ACC112 (cell line): ENCODE results near the gene TYK2.
A peak's percentile ranks its signal among the peaks of the same experiment; 100 is the strongest.

Source experiments
- H2AFZ ChIP-seq: fragments of 200-600 bp; sonication (generic); one replicate; pipeline ENCODE4 v1.6.0; 2017; ENCODE audit warnings: antibody characterized with exemption, low read length; ENCODE audit not compliant: unreplicated experiment
- H3K27ac ChIP-seq: fragments of 200-600 bp; sonication (generic); 2 replicates; pipeline ENCODE4 v1.5.1; 2014; ENCODE audit warnings: low read depth, mild to moderate bottlenecking, antibody characterized with exemption, low read length, moderate library complexity
- H3K27me3 ChIP-seq: fragments of 200-600 bp; sonication (generic); 2 replicates; pipeline ENCODE4 v1.6.1; 2014; ENCODE audit warnings: mild to moderate bottlenecking, antibody characterized with exemption, low read length, moderate library complexity, mixed read lengths; ENCODE audit not compliant: insufficient read depth
- H3K36me3 ChIP-seq: fragments of 200-600 bp; sonication (generic); 2 replicates; pipeline ENCODE4 v1.6.1; 2016; ENCODE audit warnings: mild to moderate bottlenecking, antibody characterized with exemption, low read length, moderate library complexity, mixed read lengths; ENCODE audit not compliant: insufficient read depth
- H3K4me1 ChIP-seq: fragments of 200-600 bp; sonication (generic); one replicate; pipeline ENCODE4 v1.6.1; 2016; ENCODE audit warnings: low read length, mixed read lengths; ENCODE audit not compliant: insufficient read depth, unreplicated experiment, control insufficient read depth
- H3K4me3 ChIP-seq: fragments of 200-600 bp; sonication (generic); 2 replicates; pipeline ENCODE4 v1.5.1; 2014; ENCODE audit warnings: mild to moderate bottlenecking, low read depth, low read length
- H3K79me2 ChIP-seq: fragments of 200-600 bp; sonication (generic); one replicate; pipeline ENCODE4 v1.6.0; 2016; ENCODE audit warnings: low read length; ENCODE audit not compliant: control insufficient read depth, unreplicated experiment, insufficient read depth

TYK2 gene

DNA sequence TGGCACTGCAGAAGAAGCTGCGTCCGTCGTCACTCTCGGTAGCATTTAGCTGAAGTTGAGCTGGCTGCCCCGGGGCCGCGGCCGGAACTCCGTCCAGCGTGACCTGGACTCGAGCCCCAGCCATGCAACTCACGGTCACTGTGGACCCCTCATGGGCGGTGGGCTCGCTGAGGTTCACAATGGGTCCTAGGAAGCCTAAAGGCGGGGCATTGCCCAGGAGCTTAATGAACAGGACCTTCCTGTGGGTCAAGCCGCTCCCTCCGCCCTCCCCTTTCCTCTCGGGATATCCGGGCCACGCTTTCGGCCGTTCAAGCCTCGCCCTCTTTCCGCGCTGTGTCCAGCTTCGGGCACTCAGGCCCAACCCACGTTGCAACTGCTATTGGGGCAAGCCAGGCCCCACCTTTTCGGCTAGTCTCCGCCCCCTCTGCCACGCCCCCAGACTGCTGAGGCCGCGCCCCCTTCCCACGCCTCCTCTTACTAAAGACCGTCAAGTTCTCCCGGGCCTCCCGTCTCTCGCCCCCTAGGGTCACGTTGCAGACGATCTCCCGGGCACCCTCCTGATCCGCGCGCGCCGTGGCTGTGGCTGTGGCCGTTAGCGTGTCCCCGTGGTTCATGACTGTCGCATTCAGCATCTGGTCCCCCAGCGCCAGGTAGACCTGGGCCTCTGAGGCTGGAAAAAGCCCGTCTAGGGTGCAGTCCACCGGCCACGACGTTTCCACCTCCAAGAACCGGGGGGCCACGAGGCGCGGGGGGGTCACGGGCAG, 45.6 kb downstream of the TYK2 start:
- H3K4me1 ChIP-seq, result no peaks in the 10 kb centered on the region
- H3K27me3 ChIP-seq, result no peaks in the 10 kb centered on the region
- H2AFZ ChIP-seq, result peak overlapping the region; percentile 43
- H3K27ac ChIP-seq, result no peak overlapping the region
- peak overlapping the region; percentile 91 for H3K4me3 ChIP-seq
- H3K79me2 ChIP-seq, result peaks cover 23% of the 10 kb centered on the region
- no peaks in the 10 kb centered on the region for H3K36me3 ChIP-seq

DNA sequence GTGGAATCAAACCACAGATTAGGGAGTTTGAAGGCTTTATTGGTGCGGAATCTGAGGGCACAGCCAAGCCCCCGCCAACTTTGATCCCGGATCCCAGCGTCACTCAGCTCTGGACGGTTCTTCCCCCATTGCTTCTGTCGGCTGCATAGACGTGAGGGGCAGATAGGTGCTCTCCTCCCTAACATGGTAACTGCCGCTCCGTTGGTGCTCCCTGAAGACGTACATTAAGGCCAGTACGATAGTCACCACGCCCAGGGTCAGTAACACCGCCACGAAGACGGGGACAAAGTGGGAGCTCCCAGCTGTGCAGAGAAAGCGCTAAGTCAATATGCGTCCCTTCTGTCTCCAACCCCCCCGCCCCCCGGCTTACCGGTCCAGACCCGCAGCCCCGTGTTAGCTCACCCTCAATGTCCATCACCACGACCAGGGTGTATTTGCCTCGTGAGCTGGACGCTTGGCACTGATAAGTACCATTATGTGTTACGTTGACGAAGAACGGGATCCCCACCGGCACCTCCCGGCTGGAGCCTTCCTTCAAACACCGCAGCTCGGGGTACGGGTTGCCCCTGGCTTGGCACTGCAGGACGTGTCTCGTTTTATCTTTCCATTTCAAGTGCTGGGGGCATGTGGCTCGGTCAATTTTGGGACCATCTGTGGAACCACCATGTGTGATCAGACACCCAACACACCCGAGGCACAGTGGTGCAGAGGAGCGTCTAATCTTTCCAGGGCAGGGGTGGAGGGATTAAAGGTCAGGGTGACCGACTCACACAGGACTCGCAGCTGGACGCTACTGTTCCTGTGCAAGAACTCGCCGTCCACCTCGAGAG, 46.4 kb downstream of the TYK2 start:
- Histone ChIP-seq H2AFZ (peak overlapping the region; percentile 43), H3K79me2 (peaks cover 25% of the 10 kb centered on the region), H3K4me1 (no peaks in the 10 kb centered on the region), H3K4me3 (peak overlapping the region; percentile 91), H3K27ac (no peak overlapping the region), H3K27me3 (no peaks in the 10 kb centered on the region), H3K36me3 (no peaks in the 10 kb centered on the region)

DNA sequence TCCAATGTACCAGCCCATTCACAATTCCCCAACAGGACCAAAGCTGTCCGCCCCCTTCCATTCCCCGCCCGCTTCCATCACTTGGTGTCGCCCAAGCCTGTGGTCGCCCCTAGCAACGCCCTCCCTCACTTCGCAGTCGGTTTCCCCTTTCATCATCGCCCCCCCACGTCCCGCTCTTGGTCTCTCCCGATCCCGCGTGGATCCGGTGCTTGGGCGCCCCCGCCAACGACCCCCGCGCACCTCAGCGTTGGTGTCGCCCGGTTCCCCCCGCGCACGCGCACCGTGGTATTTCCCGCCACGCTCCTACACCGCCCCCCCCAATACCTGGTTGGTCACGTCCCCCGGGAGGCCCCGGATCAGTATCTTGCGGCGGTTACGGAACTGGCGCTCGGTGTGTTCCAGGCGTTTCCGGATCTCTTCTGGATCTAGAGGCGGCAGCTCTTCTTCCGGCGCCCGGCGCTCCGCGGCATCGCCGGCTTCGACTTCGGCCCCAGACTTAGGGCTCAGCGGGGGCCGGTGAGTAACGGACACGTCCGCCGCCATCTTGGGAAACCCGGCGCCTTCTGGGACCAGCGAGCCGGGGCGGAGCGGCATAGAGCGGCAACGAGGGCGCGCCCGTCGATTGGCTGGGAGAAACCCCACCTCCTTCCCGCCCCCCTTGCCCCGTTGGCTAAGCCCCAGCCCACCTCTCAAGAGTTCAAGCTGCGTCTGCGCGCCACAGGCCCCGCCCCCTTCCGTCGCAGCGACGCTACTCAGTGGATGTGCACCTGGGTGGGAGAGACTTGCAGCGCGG, 47.2 kb downstream of the TYK2 start, which contains the start of gene RAVER1:
Gene RAVER1, minus strand, starts transcription at position 565 of the 793 bp plus-strand sequence. Its CDS starts 22 bp downstream, at position 543.
- Histone ChIP-seq H3K4me3 (peak within 1 kb of the TSS; percentile 91), H3K79me2 (peaks cover 26% of the 10 kb centered on the region), H3K36me3 (no peaks in the 10 kb centered on the region), H3K27ac (peak within 1 kb of the TSS; percentile 95), H3K4me1 (no peaks in the 10 kb centered on the region), H2AFZ (peak within 1 kb of the TSS; percentile 71), H3K27me3 (no peaks in the 10 kb centered on the region)

DNA sequence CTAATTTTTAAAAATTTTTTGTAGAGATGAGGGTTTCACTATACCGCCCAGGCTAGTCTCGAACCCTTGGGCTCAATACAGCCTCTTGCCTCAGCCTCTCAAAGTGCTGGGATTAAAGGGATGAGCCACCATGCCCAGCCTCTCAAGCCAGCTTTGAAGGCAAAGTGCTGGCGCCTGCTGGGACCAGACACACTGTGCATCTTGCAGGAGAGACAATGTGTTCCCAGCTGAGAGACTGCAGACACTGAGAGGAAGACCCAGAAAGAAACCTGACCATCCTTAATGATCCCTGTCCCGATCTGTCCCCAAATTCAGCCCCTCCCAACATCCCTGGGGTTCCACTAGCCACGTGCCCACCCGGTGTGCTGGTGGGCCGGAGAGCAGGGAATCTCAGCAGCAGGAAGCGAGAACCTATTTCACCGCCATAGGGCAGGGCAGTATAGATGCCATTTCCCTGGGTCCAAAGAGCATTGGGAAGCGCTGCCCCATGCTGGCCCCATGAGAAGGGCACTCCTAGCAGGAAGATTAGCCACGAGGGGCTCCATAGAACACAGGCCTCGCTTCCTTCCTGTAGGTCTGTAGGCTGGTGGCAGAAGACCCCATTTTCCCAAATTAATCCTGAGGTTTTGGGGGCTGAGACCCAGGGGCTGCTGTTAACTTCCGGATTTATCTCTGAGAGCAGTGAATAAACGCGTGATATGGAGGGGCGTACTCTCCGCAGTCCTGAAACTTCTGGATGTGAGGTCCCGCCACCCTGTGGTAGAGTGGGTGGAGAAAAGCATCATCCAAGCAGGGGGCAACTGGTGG, 48.0 kb downstream of the TYK2 start:
- H3K27me3 ChIP-seq, result no peaks in the 10 kb centered on the region
- H2AFZ ChIP-seq, result no peak overlapping the region
- peaks cover 26% of the 10 kb centered on the region for H3K79me2 ChIP-seq
- H3K27ac ChIP-seq, result peak overlapping the region; percentile 95
- no peaks in the 10 kb centered on the region for H3K4me1 ChIP-seq
- no peaks in the 10 kb centered on the region for H3K36me3 ChIP-seq
- H3K4me3 ChIP-seq, result peak overlapping the region; percentile 91

DNA sequence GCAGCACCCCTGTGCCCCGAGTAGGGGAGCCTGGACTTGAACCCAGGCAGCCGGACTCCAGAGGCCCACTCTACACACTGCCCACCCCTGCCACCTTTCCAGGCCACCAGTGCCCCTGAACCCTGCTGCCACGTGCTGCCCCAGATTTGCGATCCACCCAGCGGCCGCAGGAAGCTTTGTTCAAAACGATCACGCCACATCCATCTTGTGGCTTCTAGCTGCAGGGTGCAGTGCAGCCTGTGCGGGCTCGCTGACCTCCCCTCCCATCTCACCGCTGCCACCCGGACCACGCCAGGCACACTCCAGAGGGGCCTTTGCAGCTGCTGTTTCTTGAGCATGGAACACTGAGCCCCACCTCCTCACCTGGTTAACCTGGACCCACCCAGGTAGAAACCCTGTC, 50.8 kb downstream of the TYK2 start:
- no peaks in the 10 kb centered on the region for H3K4me1 ChIP-seq
- H3K4me3 ChIP-seq, result no peak overlapping the region
- H2AFZ ChIP-seq, result no peak overlapping the region
- no peaks in the 10 kb centered on the region for H3K27me3 ChIP-seq
- H3K36me3 ChIP-seq, result no peaks in the 10 kb centered on the region
- no peak overlapping the region for H3K27ac ChIP-seq
- H3K79me2 ChIP-seq, result peaks cover 26% of the 10 kb centered on the region

DNA sequence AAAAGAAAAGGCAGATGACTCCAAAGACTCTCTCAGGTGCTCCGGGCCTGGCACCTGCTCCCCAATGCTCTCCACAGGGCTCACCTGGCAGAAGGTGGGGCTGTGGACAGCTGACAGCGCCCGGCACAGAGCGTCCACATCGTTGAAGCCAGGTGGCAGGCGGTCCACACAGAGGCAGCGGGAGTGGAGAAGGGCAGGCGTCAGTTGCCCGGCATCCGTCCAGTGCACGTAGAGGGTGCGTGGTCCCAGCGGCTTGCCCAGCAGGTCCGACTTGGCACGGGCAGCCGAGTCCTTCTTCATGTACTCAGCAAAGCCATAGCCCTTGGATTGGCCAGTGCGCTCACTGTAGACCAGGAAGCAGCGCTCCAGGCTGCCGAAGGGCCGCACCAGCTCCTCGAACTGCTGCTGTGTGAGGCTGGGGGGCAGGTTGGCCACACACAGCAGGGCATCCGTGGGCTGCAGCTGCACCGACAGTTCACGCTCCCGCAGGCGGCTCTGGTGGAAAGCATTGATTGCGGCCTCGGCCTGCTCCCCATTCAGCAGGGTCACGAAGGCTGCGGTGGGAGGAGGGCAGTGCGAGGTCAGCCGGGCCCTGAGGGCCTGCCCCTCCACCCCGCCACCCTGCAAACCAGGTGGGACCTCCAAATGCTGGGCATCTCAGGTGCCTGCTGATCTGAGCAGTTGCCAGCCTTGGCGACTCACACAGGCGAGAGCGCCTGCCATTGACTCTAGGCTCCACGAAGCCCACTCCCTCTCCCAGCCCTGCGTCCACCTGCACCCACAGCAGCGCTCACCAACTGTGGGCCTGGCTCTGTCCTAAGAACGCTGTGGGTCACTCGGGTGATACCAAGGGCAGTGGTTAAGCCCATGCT, 51.6 kb downstream of the TYK2 start:
- H2AFZ ChIP-seq, result no peak overlapping the region
- H3K4me1 ChIP-seq, result no peaks in the 10 kb centered on the region
- peaks cover 26% of the 10 kb centered on the region for H3K79me2 ChIP-seq
- H3K27me3 ChIP-seq, result no peaks in the 10 kb centered on the region
- no peaks in the 10 kb centered on the region for H3K36me3 ChIP-seq
- no peak overlapping the region for H3K4me3 ChIP-seq
- no peak overlapping the region for H3K27ac ChIP-seq

DNA sequence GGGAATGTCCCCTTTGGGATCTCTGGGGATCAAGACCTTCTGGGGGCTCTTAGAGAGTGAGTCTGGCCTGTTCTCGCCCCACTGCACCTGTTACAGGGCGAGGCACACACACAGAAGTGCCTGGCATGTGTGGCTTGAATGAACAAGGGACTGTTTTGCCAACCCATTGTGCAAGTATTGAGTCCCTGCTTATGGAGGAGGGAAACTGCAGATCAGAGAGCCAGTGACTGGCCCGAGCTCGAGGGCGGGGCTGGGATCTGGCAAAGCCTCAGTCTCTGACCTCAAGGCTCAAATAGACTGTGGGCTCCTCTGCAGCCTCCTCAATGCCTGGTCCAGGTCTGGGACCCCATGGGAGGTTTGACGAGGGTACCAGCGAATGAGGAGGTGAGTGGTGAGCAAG, 52.6 kb downstream of the TYK2 start:
- no peaks in the 10 kb centered on the region for H3K27me3 ChIP-seq
- no peak overlapping the region for H3K27ac ChIP-seq
- H3K79me2 ChIP-seq, result peaks cover 26% of the 10 kb centered on the region
- H2AFZ ChIP-seq, result no peak overlapping the region
- no peaks in the 10 kb centered on the region for H3K36me3 ChIP-seq
- H3K4me3 ChIP-seq, result no peak overlapping the region
- H3K4me1 ChIP-seq, result no peaks in the 10 kb centered on the region

DNA sequence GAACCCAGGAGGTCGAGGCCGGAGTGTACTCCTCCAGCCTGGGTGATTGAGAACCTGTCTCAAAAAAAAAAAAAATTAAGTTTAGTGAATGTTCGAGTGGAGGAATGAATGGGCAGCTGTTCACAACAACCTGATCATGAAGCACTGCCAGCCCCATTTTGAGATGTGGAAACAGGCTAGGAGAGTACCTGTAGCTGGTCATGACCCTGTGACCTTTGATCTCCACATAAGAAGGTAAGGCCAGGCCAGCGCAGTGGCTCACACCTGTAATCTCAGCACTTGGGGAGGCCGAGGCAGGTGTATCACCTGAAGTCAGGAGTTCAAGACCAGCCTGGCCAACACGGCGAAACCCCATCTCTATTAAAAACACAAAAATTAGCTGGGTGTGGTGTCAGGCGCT, 54.6 kb downstream of the TYK2 start:
- no peaks in the 10 kb centered on the region for H3K36me3 ChIP-seq
- peaks cover 10% of the 10 kb centered on the region for H3K79me2 ChIP-seq
- H3K27ac ChIP-seq, result no peak overlapping the region
- no peak overlapping the region for H2AFZ ChIP-seq
- H3K27me3 ChIP-seq, result no peaks in the 10 kb centered on the region
- H3K4me1 ChIP-seq, result no peaks in the 10 kb centered on the region
- no peak overlapping the region for H3K4me3 ChIP-seq
